NCI-H1417 treated with DMSO at 0.1 percent for 48 hours (cell line): Measurements from ENCODE around the gene RNF125.
"Not testable (repeated sequence)": the region's sequence is repeated elsewhere in the genome, so short reads cannot be mapped to it uniquely, and the experiment has no call there.

Experiments
- DNase-seq: peaks from one replicate; lab custom pipeline; 2025; lab: John Stamatoyannopoulos, UW

RNF125 gene

GRCh38 chr18:32025744-32026143 is 7.1 kb downstream of the RNF125 start:
- no peak for DNase-seq

DNA sequence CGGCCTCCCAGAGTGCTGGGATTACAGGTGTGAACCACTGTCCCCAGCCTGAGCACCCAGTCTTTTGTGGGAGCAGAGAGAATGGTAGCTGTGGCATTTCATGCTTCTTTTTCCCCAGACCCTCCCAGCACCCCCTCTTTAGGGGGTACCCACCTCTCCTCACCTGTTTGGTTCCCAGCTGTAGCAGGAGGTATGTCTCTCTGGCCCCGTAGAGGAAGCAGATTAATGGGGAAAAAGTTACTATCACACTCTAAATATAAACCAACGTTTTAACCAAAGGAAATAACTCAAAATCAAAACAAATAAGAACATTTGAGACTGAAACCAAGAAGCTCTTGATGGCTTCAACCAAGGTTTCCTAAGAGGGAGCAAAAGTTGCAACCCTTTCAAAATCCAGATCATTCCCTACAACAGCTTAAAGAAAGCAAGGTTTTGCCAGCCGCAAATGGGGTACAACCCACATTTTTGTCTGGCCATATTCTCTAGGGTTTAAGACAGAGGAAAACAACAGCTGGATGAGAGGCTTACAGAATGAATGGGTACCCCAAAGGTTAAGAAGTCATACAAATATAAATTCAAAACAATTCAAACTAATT is 8.0 kb downstream of the RNF125 start:
- no peak for DNase-seq

DNA sequence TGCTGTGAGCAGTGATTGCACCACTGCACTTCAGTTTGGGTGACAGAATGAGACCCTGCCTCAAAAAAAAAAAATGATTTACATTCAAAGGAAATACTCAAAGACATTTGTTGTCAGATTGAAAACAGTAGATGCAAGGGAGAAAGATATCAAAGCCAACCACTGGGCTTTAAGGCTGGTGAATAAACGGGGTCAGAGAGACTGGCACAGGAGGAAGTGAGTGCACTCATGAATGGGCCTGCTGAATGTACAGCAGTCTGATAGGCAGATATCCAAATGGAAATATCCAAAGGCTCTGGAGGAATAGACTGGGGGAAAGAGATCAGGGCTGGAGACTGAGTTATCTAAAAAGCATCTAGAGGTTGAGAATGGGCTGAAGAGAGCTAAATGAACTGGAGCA is 10.9 kb downstream of the RNF125 start:
- DNase-seq: no peak

- DNase-seq: no peak
Measured at GRCh38 chr18:32032609-32033008, 14.0 kb downstream of the RNF125 start.

DNA sequence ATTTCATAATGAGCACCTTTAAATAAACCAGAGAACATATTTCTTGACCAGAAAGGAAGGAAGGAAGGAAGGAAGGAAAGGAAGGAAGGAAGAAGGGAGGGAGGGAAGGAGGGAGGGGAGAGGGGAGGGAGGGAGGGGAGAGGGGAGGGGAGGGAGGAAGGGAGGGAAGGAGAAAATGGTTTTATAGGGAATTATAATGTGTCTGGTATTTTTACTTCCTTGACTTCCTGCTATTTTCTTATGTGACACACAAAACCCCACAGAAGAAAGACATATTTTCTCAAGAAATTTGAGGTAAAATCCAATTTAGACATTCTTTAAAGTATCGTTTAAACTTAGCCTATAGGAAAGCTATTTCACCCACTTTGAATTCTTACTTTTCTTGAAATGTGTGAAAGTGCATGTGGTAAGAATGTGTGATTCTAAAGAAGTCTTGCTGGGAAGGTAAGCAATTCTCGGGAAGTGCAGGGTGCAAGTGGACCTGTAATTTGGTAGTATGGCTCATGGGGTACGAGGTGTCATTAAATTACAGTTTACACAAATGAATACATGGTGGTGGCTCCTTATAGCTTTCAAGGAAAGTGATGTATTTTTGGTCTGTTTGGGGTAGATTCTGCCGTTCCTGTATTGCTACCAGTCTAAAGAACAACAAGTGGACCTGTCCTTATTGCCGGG is 18.0 kb downstream of the RNF125 start:
- DNase-seq: no peak

DNA sequence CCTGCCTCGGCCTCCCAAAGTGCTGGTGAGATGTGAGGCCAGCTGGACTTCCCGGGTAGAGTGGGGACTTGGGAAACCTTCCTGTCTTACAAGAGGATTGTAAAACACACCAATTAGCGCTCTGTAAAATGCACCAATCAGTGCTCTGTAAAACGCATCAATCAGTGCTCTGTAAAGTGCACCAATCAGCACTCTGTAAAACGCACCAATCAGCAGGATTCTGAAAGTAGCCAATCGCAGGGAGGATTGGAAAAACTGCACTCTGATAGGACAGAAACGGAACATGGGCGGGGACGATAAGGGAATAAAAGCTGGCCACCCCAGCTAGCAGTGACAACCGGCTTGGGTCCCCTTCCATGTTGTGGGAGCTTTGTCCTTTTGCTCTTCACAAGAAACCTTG is 19.0 kb downstream of the RNF125 start:
- DNase-seq: no peak

DNA sequence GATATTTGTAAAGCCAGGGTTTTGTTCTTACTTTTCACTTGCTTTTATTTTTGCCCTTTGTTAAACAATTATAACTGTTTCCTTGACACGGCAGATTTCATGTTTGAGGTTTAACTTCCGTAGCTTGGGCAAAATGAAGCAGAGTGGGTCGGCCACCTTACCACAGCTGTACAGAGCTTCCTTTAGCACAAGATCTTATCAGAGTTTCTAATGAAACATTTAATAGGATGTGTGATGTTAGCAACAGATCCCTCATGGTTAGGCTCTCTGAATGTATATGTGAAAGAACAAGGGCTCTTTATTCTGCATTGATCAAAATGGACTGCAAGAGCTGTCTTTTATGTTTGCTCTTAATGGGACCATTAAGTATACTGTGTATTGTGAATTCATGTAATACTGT is 22.3 kb downstream of the RNF125 start:
- DNase-seq: no peak

- DNase-seq: no peak
Measured at GRCh38 chr18:32042337-32042736, 23.7 kb downstream of the RNF125 start.

DNA sequence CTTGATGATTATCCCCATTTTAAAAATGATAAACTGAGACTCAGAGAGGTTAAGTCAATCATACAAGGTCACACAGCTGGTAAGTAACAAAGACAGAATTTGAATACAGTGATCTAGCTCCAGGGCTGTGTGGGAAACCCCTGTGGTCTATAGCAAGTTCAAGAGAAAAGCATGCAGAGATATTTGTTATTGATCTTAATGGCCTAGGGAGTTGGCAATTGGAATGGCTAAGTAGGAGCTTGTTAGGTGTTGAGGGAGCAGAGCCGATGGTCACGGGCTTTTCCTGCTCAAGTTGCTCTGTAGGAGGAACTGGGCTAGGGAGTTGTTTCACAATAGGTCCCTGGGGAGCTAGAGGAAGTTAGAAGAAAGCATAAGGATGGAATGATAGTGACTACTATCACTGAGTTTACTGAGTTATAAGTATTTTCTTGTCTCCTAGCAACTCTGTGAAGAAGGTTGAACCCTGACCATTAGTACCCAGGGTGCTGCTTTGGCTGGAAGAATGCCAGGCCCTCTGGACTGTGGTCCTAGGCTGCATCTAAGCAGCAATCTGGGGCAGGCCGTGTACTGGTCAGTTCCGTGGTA is 30.0 kb downstream of the RNF125 start:
- no peak for DNase-seq

DNA sequence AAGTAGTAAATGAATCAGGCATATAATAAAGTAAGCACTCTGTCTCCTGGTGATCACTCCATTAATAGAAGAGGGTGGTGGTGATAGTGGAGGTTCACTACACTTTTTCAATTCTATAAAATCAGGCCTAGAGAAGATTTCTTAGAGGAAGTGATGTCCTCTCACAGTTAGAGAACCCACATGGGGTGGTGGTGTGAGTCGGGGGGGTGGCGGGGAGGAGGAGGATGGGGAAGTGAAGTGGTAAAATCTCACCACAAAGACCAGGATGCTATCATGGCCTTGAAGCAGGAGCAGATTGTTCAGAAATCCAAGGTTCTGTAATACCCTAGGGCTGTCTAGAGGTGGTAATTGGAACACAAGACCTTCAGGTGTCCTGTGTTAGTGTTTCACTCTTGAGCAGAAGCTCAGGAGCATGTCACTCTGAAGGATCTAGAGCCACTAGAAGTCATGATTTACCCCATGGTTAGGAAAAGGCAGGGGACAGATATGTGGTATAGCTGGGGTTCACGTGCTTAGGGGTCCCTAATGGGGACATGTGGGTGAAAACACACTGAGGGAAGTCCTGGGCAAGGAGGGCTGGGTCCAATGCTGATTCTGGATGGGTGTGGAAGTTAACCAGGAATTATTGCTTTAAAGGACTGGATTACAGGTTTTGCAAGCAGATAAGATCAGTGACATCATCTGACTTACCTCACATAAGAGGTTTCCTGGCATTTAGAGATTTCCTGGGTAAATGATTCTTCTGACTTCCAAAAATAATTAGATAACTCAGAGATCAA is 31.0 kb downstream of the RNF125 start:
- no peak for DNase-seq

GRCh38 chr18:32056613-32057358 is 38.2 kb downstream of the RNF125 start:
- no peak for DNase-seq

GRCh38 chr18:32057624-32058165 is 39.1 kb downstream of the RNF125 start:
- no peak for DNase-seq

DNA sequence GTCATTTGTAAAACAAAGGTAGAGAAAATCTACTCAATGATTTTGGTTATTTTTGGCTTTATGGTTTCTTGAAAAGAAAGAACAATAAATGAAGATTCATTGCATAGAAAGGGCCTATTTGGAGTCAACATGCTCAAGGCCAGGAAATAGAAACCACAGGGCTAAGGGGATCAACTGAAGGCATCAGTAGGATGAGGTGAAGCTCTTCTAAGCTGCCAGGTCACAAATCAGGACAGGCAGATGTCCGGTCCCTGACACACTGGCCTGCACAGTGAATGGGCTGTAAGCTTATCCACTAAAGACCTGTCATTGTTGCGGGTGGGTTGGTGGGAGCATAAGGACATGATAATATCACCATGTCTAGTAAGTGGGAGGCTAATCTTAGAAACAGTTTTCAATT is 41.4 kb downstream of the RNF125 start:
- DNase-seq: no peak

DNA sequence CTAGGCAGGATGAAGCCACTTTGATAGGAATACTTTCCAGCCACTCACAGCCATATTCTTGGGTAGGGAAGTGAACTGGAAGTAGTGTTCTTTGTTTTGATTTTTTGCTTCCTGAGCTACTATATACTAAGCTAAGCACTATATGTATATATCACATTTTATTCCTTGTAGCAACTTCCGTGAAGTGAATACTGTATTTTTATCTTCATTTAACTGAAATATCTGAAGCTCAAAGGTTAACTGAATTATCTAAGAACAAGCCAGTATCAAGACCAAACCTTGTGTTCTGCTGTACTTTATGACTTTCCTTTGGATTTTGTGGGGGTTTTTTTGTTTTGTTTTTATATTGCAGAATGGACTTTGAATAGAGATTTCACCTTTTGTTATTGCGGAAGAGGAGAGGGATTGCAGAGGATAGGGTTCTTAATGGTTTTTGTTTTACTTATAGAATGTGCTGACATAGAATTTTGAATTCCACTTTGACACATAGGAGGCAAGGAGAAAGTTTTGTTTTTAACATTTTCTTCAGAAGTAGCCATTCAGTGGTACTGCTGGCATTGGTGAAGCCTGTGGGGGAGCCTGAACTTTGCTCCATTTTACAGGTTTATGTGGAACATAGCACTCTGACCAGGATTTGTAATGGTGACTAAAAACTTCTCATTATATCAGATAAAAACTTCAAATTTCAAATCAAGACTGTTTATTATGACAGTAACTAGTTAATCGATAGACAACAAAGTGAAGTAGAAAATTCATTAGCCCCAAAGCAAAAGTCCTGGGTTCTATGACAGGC is 48.9 kb downstream of the RNF125 start:
- DNase-seq: no peak

DNA sequence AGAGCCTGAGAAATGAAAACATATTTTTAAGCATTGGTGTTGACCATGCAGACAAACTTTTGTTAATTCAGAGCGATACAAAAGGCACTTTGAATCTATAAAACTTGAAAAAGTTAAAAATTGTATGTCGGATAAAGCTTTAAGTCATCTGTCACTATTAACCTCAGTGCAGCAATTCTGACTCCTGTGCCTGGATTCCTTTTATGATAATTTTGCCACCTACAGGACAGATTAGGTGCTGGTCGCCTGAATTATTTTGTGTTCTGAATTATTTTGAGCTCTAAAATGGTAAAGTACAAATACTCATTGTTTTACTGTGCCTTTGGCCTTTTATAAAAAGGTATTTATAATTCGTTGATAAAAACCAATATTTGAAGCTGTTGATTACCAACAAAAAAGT is 53.7 kb downstream of the RNF125 start:
- no peak for DNase-seq

GRCh38 chr18:32074206-32074605 is 55.6 kb downstream of the RNF125 start:
- no peak for DNase-seq

DNA sequence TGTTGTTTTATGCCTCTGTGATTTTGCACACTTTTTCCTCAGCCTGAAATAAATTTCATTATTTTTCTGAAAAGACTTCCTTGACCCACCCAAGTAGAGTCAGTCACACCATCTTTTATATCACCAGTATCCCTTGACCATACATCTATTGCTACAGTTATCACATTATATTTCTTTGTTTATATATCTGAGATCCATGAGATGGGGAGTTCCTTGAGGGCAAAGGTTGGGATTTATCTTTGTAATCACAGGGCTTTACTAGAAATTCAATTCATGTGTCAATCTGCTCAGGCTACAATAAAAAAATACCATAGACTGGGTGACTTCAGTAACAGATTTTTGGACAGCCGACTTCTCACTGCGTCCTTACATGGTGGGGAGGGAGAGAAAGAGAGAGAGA is 60.2 kb downstream of the RNF125 start:
- DNase-seq: no peak

- no peak for DNase-seq
Measured at GRCh38 chr18:32081881-32082280, 63.3 kb downstream of the RNF125 start.

GRCh38 chr18:32083781-32084180 is 65.2 kb downstream of the RNF125 start:
- no peak for DNase-seq

DNA sequence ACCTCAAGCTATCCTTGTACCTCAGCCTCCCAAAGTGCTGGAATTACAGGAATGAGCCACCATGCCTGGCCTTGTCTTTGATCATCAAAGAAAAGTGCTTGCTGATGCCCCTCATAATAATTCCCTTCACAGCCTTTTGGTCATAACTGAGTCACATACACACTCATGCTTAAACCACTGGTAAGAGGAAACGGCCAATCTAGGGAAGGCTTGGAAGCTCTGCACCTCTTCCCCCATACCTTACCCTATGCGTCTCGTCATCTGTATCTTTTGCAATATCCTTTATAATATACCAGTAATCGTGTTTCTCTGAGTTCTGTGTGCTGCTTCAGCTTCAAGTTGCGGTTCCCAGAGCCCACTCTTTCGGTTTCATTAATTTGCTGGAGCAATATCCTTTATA is 68.3 kb downstream of the RNF125 start:
- no peak for DNase-seq

GRCh38 chr18:32090831-32091230 is 72.2 kb downstream of the RNF125 start:
- not testable (repeated sequence) for DNase-seq
